Activated CD8-positive, alpha-beta memory T cell treated with anti-CD3 and anti-CD28 coated beads, Interleukin-2, amount 10 ng/mL, durations not matched to agents 7 days and 5 days (primary cell): ENCODE measurements around the gene SCYL1. TPM values are rescaled to one million over a fixed set of nuclear protein-coding genes. Genes with fewer than 3 reads are reported as not detected.
A peak's percentile ranks its signal among the peaks of the same experiment; 100 is the strongest.

Experiments used
- ATAC-seq: fragments of 150-1000 bp; cut with Tn5 transposase; one replicate; pipeline ENCODE4 v1.10.0; 2021; ENCODE audit warnings: moderate library complexity
- CTCF ChIA-PET: fragments of 350-600 bp; sonication (Branson Sonifier 250); formaldehyde crosslinking; loops from one replicate; lab custom pipeline; 2021; ENCODE audit warnings: antibody characterized with exemption; lab: Charles Lee
- DNase-seq: peaks from one replicate; pipeline ENCODE4 v3.0.0-alpha.2; 2020
- H3K27ac Mint-ChIP-seq: one replicate; pipeline ENCODE4 v1.8.0; 2021; ENCODE audit warnings: mild to moderate bottlenecking, mixed read lengths
- H3K27me3 Mint-ChIP-seq: one replicate; pipeline ENCODE4 v1.8.0; 2021; ENCODE audit warnings: mixed read lengths
- H3K36me3 Mint-ChIP-seq: one replicate; pipeline ENCODE4 v1.8.0; 2021; ENCODE audit warnings: mild to moderate bottlenecking, mixed read lengths
- H3K4me1 Mint-ChIP-seq: one replicate; pipeline ENCODE4 v1.8.0; 2021; ENCODE audit warnings: mixed read lengths
- H3K4me3 Mint-ChIP-seq: one replicate; pipeline ENCODE4 v1.8.0; 2021; ENCODE audit warnings: mild to moderate bottlenecking, moderate library complexity, mixed read lengths
- H3K9me3 Mint-ChIP-seq: one replicate; pipeline ENCODE4 v1.8.0; 2022; ENCODE audit warnings: low read depth, mixed read lengths
- total RNA-seq, 2 experiments: library from RNA; stranded (reverse); gene quantifications; one replicate each; pipeline ENCODE4 v1.2.3, GENCODE V29; 2021

SCYL1 gene
- total RNA-seq, 2 experiments from 2014 or later, result 68.0 to 76.7 TPM

DNA sequence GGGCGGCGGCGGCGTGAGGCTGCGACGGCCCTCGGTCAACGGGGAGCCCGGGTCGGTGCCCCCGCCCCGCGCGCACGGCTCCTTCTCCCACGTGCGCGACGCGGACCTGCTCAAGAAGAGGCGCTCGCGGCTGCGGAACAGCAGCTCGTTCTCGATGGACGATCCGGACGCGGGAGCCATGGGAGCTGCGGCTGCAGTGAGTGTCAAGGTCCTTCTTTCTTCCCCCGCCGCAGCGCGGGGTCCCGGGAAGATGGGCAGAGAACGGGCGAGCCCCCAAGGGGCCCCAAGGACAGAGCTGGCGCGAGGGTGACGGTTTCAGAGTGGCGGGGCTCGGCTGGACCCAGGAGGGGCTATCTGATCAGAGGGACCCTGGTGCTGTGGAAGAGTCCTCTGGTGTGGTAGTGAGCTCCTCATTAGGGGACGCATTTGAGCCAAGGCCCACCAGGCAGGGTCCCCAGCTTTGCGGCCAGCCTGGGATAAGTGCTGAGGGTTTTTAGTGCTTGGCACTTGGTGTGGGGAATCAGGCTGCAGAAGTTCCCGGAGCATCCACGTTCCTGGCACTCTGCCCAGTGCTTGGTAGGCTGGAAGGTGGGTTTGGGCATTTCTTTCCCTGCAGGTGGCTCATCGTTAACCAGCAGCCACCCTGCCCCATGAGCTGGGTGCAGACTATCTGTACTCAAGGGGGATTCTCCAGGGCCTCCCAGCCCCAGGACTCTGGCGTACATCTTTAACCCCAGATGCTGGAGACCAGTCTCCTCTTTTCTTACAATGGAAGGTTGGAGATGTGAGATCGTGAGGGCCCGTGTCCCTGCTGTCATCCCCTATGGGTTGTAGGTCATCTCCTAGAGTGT lies 60.7 kb downstream of the SCYL1 start:
- no peak for DNase-seq
- Mint-ChIP-seq H3K4me1 (peaks cover 57% of the 10 kb centered on the region), H3K27me3 (no peaks in the 10 kb centered on the region), H3K27ac (peak overlapping the region; percentile 60), H3K36me3 (peaks cover 27% of the 10 kb centered on the region), H3K9me3 (no peaks in the 10 kb centered on the region), H3K4me3 (no peak overlapping the region)
- CTCF ChIA-PET, result interaction anchor here (0.7 to 12.7 kb wide), 6 partner anchors 8 to 404 kb away, joined by 3 to 209 read pairs (median 76); partner anchors contain the start of genes CAPN1, EHBP1L1, FAM89B and ZNRD2
- no peak for ATAC-seq

DNA sequence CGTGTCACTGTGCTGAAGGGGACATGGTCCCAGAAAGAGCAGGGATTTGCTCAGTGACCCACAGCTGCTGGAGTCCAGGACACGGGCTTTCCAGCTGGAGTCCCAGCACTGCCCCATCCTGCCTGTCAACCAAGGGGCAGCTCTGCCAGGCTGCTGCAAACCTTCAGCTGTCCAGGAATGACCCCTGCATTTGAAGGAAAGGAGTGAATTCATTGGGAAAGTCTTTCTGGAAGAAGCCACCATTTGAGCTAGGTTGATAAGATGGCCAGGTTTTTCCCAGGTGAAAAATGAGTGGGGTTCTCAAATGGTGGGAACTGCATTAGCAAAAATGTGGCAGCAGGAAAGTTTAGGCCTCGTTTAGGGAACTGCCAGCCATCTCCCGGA lies 61.4 kb downstream of the SCYL1 start:
- no peak overlapping the region for H3K4me3 Mint-ChIP-seq
- DNase-seq, result no peak
- H3K36me3 Mint-ChIP-seq, result peaks cover 26% of the 10 kb centered on the region
- CTCF ChIA-PET, result interaction anchor here (0.7 to 12.7 kb wide), 7 partner anchors 8 to 404 kb away, joined by 3 to 209 read pairs (median 8); partner anchors contain the start of genes CAPN1, EHBP1L1, FAM89B and ZNRD2
- H3K27me3 Mint-ChIP-seq, result no peaks in the 10 kb centered on the region
- peak overlapping the region; percentile 60 for H3K27ac Mint-ChIP-seq
- H3K9me3 Mint-ChIP-seq, result no peaks in the 10 kb centered on the region
- H3K4me1 Mint-ChIP-seq, result peaks cover 57% of the 10 kb centered on the region
- ATAC-seq, result no peak

DNA sequence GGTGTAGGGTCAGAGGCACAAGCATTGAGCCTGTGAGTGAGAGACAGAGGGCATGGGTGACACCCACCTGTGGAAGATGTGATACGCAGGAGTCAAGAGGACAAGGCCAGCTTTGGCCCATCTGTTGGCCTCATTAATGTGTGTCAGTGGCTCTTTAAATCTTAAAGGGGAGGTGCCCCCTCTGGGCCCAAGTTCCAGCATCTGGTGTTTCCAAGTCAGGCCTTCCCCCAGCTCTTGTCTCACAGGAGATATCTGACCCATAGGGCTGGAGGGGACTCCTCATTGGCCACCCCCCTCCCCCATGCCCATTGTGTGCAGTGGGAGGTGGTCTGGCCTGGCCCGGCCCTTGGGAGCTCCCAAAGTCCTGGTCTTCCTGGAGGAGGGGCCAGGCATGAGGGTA lies 61.8 kb downstream of the SCYL1 start:
- Mint-ChIP-seq H3K4me1 (peaks cover 57% of the 10 kb centered on the region), H3K9me3 (no peaks in the 10 kb centered on the region), H3K4me3 (no peak overlapping the region), H3K27ac (peak overlapping the region; percentile 60), H3K36me3 (peaks cover 28% of the 10 kb centered on the region), H3K27me3 (no peaks in the 10 kb centered on the region)
- CTCF ChIA-PET, result interaction anchor here (0.7 to 12.7 kb wide), 10 partner anchors 9 to 723 kb away, joined by 3 to 209 read pairs (median 7); partner anchors contain the start of genes CAPN1, EHBP1L1, FAM89B and MAP3K11
- ATAC-seq, result no peak
- no peak for DNase-seq

Other genes starting within 250 kb of the SCYL1 start
- gene CDC42EP2, start 210.2 kb upstream of the SCYL1 start, total RNA-seq, result 1 to 10 TPM in 1 of 2 experiments, not detected in 1; 1.4 TPM
- gene DPF2, start 191.2 kb upstream of the SCYL1 start, total RNA-seq, result 10 to 100 TPM; 81.4 to 87.2 TPM
- 1 to 10 TPM; 1.1 TPM for gene TIGD3, start 170.3 kb upstream of the SCYL1 start, total RNA-seq
- gene SLC25A45, start 142.4 kb upstream of the SCYL1 start, total RNA-seq, result 10 to 100 TPM; 19.4 to 25.1 TPM
- gene FRMD8, start 138.4 kb upstream of the SCYL1 start, total RNA-seq, result 10 to 100 TPM; 52.0 to 56.7 TPM
- gene NEAT1, start 102.3 kb upstream of the SCYL1 start, total RNA-seq, result 100 to 1,000 TPM; 525 to 618 TPM
- 1,000 to 10,000 TPM; 4,026 to 5,234 TPM for gene MALAT1, start 26.0 kb upstream of the SCYL1 start, total RNA-seq
- gene LTBP3, start 33.3 kb downstream of the SCYL1 start, total RNA-seq, result 10 to 100 TPM; 46.2 to 46.8 TPM
- gene ZNRD2, start 45.4 kb downstream of the SCYL1 start, total RNA-seq, result 10 to 100 TPM; 42.1 to 45.5 TPM
- gene FAM89B, start 47.5 kb downstream of the SCYL1 start, total RNA-seq, result 10 to 100 TPM; 36.6 to 54.2 TPM
- gene EHBP1L1, start 51.0 kb downstream of the SCYL1 start, total RNA-seq, result 100 to 1,000 TPM; 138 to 140 TPM
- gene KCNK7, start 70.7 kb downstream of the SCYL1 start, total RNA-seq, result 1 to 10 TPM in 1 of 2 experiments, under 1 TPM in 1; 0.80 to 1.1 TPM
- gene MAP3K11, start 89.1 kb downstream of the SCYL1 start, total RNA-seq, result 10 to 100 TPM; 71.0 to 73.3 TPM
- 10 to 100 TPM; 54.9 to 57.1 TPM for gene PCNX3, start 90.7 kb downstream of the SCYL1 start, total RNA-seq
- gene SIPA1, start 113.0 kb downstream of the SCYL1 start, total RNA-seq, result 100 to 1,000 TPM; 188 to 267 TPM
- gene RELA, start 137.8 kb downstream of the SCYL1 start, total RNA-seq, result 10 to 100 TPM; 81.3 to 82.0 TPM
- gene KAT5, start 187.2 kb downstream of the SCYL1 start, total RNA-seq, result 10 to 100 TPM; 62.0 to 69.8 TPM
- gene RNASEH2C, start 195.7 kb downstream of the SCYL1 start, total RNA-seq, result 100 to 1,000 TPM in 1 of 2 experiments, 10 to 100 TPM in 1; 90.5 to 109 TPM